Measurements from ENCODE around the gene ANK3.

Gene ANK3

DNA sequence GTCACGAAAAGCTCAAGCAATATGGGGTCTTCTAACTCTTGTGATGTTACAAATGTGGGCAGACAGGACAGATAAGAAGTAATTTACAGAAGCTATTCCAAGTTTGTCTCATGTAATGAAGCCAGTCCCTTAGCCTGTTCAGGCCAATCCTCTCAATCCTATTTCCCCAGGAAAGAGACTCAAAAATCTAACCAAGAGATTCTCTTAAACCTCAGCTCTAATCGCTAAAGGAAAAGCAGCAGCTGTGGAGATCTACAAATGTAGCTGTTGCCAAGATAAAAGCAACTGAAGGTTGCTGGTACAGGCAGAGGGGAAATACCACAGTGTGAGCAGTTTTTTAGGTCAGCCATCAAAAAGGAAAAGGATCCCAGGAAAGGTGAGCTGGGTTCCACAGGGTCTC lies 39.3 kb downstream of the ANK3 start:
- Histone ChIP-seq H3K36me3 (ENCODE audit: control insufficient read depth in 2 of 2, insufficient read depth in 2 of 2, low read length in 2 of 2) (no peaks in the 10 kb centered on the region), H3K4me1 (ENCODE audit: control insufficient read depth in 2 of 2, insufficient read depth in 2 of 2, low read length in 2 of 2) (no peaks in the 10 kb centered on the region), H3K9ac (ENCODE audit: low read depth in 1 of 2, low read length in 2 of 2) (no peak overlapping the region), H3K27ac (ENCODE audit: low read depth in 2 of 2, low read length in 2 of 2) (peak overlapping the region in 1 of 2 donors; percentile 9), H3K9me3 (ENCODE audit: control insufficient read depth in 2 of 2, low read length in 2 of 2) (no peaks in the 10 kb centered on the region), H3K4me3 (ENCODE audit: low read length in 2 of 2) (no peak overlapping the region), H3K27me3 (ENCODE audit: control insufficient read depth in 2 of 2, insufficient read depth in 2 of 2, low read length in 2 of 2) (no peaks in the 10 kb centered on the region)

DNA sequence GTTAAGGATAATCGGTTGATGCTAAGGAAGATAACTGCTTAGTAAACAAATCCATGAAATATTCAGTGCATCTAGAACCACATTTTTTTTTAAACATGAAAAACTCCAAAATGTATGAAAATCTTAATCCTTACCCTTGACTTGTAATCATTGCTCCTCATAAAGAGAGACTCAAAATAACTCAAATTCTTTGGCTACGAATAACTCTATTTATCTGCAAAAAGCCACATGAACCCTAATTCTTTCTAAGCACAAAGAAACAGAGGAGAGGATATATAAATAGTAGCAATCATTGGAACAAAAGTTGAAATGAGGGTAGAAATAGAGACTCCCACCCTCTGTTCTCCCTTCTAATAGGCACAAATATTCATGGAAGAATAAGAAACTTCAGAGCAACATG lies 40.2 kb downstream of the ANK3 start:
- no peaks in the 10 kb centered on the region for H3K4me1 ChIP-seq (ENCODE audit: control insufficient read depth in 2 of 2, insufficient read depth in 2 of 2, low read length in 2 of 2)
- no peak overlapping the region for H3K27ac ChIP-seq (ENCODE audit: low read depth in 2 of 2, low read length in 2 of 2)
- no peaks in the 10 kb centered on the region for H3K27me3 ChIP-seq (ENCODE audit: control insufficient read depth in 2 of 2, insufficient read depth in 2 of 2, low read length in 2 of 2)
- no peak overlapping the region for H3K9ac ChIP-seq (ENCODE audit: low read depth in 1 of 2, low read length in 2 of 2)
- H3K4me3 ChIP-seq (ENCODE audit: low read length in 2 of 2), result no peak overlapping the region
- H3K9me3 ChIP-seq (ENCODE audit: control insufficient read depth in 2 of 2, low read length in 2 of 2), result no peaks in the 10 kb centered on the region
- no peaks in the 10 kb centered on the region for H3K36me3 ChIP-seq (ENCODE audit: control insufficient read depth in 2 of 2, insufficient read depth in 2 of 2, low read length in 2 of 2)

DNA sequence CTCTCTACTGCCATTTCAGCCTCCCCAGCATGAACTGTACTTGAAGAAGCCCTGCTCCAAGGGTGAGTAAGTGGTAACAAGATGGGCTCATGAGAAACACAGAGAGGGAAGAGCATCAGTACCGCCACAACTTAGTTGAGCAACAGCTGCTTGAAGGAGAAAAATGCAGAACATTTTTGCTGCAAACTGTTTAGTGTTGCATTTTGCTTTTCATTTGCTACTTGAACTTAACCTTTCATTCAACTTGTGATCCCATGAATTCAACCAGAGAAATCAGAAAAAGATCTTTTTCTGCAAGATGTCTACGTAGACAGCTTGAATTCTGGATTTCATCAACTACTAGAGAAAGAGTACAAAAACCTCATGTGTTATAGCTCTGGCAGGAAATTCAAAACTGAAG lies 40.7 kb downstream of the ANK3 start:
- H3K36me3 ChIP-seq (ENCODE audit: control insufficient read depth in 2 of 2, insufficient read depth in 2 of 2, low read length in 2 of 2), result no peaks in the 10 kb centered on the region
- H3K27ac ChIP-seq (ENCODE audit: low read depth in 2 of 2, low read length in 2 of 2), result no peak overlapping the region
- H3K4me1 ChIP-seq (ENCODE audit: control insufficient read depth in 2 of 2, insufficient read depth in 2 of 2, low read length in 2 of 2), result no peaks in the 10 kb centered on the region
- no peak overlapping the region for H3K9ac ChIP-seq (ENCODE audit: low read depth in 1 of 2, low read length in 2 of 2)
- H3K27me3 ChIP-seq (ENCODE audit: control insufficient read depth in 2 of 2, insufficient read depth in 2 of 2, low read length in 2 of 2), result no peaks in the 10 kb centered on the region
- H3K9me3 ChIP-seq (ENCODE audit: control insufficient read depth in 2 of 2, low read length in 2 of 2), result no peaks in the 10 kb centered on the region
- H3K4me3 ChIP-seq (ENCODE audit: low read length in 2 of 2), result no peak overlapping the region

DNA sequence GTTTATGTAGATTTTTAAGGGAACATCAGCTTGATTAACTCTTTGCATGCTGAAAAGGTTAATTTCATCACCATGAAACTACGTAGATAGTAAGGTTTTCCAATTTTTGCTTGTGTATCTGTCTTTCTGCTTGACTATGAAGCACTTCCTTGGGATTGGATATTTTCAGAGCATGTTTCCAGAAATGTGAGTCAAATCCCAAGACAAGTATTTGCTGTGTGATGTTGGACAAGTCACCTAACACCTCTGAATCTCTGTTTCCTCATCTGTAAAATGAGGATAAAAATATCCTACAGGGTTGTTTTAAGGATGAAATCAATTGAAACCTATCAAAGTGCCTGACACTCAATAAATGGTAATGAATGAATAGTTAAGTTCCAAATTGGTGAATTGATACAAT lies 42.4 kb downstream of the ANK3 start:
- no peak overlapping the region for H3K9ac ChIP-seq (ENCODE audit: low read depth in 1 of 2, low read length in 2 of 2)
- no peak overlapping the region for H3K27ac ChIP-seq (ENCODE audit: low read depth in 2 of 2, low read length in 2 of 2)
- no peaks in the 10 kb centered on the region for H3K36me3 ChIP-seq (ENCODE audit: control insufficient read depth in 2 of 2, insufficient read depth in 2 of 2, low read length in 2 of 2)
- H3K27me3 ChIP-seq (ENCODE audit: control insufficient read depth in 2 of 2, insufficient read depth in 2 of 2, low read length in 2 of 2), result no peaks in the 10 kb centered on the region
- H3K4me3 ChIP-seq (ENCODE audit: low read length in 2 of 2), result no peak overlapping the region
- no peaks in the 10 kb centered on the region for H3K9me3 ChIP-seq (ENCODE audit: control insufficient read depth in 2 of 2, low read length in 2 of 2)
- no peaks in the 10 kb centered on the region for H3K4me1 ChIP-seq (ENCODE audit: control insufficient read depth in 2 of 2, insufficient read depth in 2 of 2, low read length in 2 of 2)

GRCh38 chr10:60346661-60347060 lies 43.0 kb downstream of the ANK3 start:
- Histone ChIP-seq H3K4me3 (ENCODE audit: low read length in 2 of 2) (no peak overlapping the region), H3K36me3 (ENCODE audit: control insufficient read depth in 2 of 2, insufficient read depth in 2 of 2, low read length in 2 of 2) (no peaks in the 10 kb centered on the region), H3K27me3 (ENCODE audit: control insufficient read depth in 2 of 2, insufficient read depth in 2 of 2, low read length in 2 of 2) (no peaks in the 10 kb centered on the region), H3K4me1 (ENCODE audit: control insufficient read depth in 2 of 2, insufficient read depth in 2 of 2, low read length in 2 of 2) (no peaks in the 10 kb centered on the region), H3K9me3 (ENCODE audit: control insufficient read depth in 2 of 2, low read length in 2 of 2) (no peaks in the 10 kb centered on the region), H3K27ac (ENCODE audit: low read depth in 2 of 2, low read length in 2 of 2) (no peak overlapping the region), H3K9ac (ENCODE audit: low read depth in 1 of 2, low read length in 2 of 2) (no peak overlapping the region)

- H3K36me3 ChIP-seq (ENCODE audit: control insufficient read depth in 2 of 2, insufficient read depth in 2 of 2, low read length in 2 of 2), result no peaks in the 10 kb centered on the region
- no peaks in the 10 kb centered on the region for H3K4me1 ChIP-seq (ENCODE audit: control insufficient read depth in 2 of 2, insufficient read depth in 2 of 2, low read length in 2 of 2)
- H3K27ac ChIP-seq (ENCODE audit: low read depth in 2 of 2, low read length in 2 of 2), result no peak overlapping the region
- H3K27me3 ChIP-seq (ENCODE audit: control insufficient read depth in 2 of 2, insufficient read depth in 2 of 2, low read length in 2 of 2), result no peaks in the 10 kb centered on the region
- H3K9me3 ChIP-seq (ENCODE audit: control insufficient read depth in 2 of 2, low read length in 2 of 2), result no peaks in the 10 kb centered on the region
- H3K4me3 ChIP-seq (ENCODE audit: low read length in 2 of 2), result no peak overlapping the region
- no peak overlapping the region for H3K9ac ChIP-seq (ENCODE audit: low read depth in 1 of 2, low read length in 2 of 2)
Measured at GRCh38 chr10:60343254-60343653, 46.4 kb downstream of the ANK3 start.

DNA sequence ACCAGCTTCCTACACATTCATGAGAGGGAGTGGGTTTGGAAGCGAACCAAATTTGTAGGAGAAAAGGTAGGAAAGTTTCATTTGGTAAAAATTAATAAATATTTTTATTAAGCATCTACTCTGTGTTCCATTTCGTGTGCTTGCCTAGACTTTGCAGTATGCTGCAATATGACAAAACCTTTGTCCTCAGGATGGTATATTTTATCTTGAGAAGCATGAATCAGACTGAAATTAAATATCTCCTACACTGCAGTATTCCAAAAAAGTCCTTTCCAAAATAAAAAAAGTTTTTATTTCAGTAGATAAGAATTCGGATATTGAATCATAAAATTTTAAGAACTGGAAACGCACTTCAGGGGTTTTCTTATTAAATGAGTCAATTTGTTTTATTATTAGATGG lies 47.7 kb downstream of the ANK3 start:
- Histone ChIP-seq H3K4me3 (ENCODE audit: low read length in 2 of 2) (no peak overlapping the region), H3K27ac (ENCODE audit: low read depth in 2 of 2, low read length in 2 of 2) (no peak overlapping the region), H3K36me3 (ENCODE audit: control insufficient read depth in 2 of 2, insufficient read depth in 2 of 2, low read length in 2 of 2) (no peaks in the 10 kb centered on the region), H3K9me3 (ENCODE audit: control insufficient read depth in 2 of 2, low read length in 2 of 2) (no peaks in the 10 kb centered on the region), H3K27me3 (ENCODE audit: control insufficient read depth in 2 of 2, insufficient read depth in 2 of 2, low read length in 2 of 2) (no peaks in the 10 kb centered on the region), H3K9ac (ENCODE audit: low read depth in 1 of 2, low read length in 2 of 2) (no peak overlapping the region), H3K4me1 (ENCODE audit: control insufficient read depth in 2 of 2, insufficient read depth in 2 of 2, low read length in 2 of 2) (peaks cover 0 to under 1% of the 10 kb centered on the region in 2 donors)

DNA sequence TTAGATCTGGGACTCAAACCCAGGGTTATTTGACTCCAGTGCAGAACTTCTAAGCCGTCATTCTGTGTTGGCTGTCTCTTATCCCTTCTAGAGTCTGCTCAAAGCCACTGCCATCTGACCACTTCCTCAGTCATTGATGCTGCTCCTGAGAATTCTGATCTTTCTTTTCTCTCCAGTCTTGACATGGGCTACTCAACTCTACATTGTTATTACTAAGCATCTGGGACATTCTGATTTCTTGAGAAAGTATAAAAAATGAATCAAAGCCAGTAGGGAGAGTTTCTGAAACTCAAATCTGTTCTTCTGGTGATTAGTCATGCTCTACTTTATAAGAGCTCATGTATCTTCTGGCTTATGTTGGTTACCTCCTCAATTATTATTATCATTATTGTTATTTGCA lies 48.7 kb downstream of the ANK3 start:
- H3K4me3 ChIP-seq (ENCODE audit: low read length in 2 of 2), result no peak overlapping the region
- no peak overlapping the region for H3K9ac ChIP-seq (ENCODE audit: low read depth in 1 of 2, low read length in 2 of 2)
- H3K9me3 ChIP-seq (ENCODE audit: control insufficient read depth in 2 of 2, low read length in 2 of 2), result no peaks in the 10 kb centered on the region
- H3K4me1 ChIP-seq (ENCODE audit: control insufficient read depth in 2 of 2, insufficient read depth in 2 of 2, low read length in 2 of 2), result peaks cover 0 to 2% of the 10 kb centered on the region in 2 donors
- no peaks in the 10 kb centered on the region for H3K36me3 ChIP-seq (ENCODE audit: control insufficient read depth in 2 of 2, insufficient read depth in 2 of 2, low read length in 2 of 2)
- no peak overlapping the region for H3K27ac ChIP-seq (ENCODE audit: low read depth in 2 of 2, low read length in 2 of 2)
- no peaks in the 10 kb centered on the region for H3K27me3 ChIP-seq (ENCODE audit: control insufficient read depth in 2 of 2, insufficient read depth in 2 of 2, low read length in 2 of 2)

GRCh38 chr10:60339757-60340156 lies 49.9 kb downstream of the ANK3 start:
- H3K27ac ChIP-seq (ENCODE audit: low read depth in 2 of 2, low read length in 2 of 2), result no peak overlapping the region

DNA sequence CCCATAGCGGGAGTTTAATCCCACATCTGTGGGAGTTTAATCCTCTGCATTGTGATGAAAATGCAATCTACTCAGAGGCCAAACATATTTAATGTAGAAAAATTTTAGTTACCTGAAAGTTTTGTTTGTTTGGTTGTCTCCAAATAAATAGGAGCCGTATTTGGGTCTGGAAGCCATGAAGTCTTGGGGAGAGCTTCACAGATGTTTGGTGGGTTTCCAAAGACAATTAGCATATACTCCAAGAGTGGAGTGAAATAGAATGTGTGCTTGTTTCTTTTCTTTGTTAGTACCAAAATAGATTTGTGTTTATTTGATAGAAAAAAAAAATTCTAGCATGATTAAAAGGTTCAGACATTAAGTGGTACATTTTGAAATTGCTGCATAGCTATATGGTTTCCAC lies 50.9 kb downstream of the ANK3 start:
- H3K27ac ChIP-seq (ENCODE audit: low read depth in 2 of 2, low read length in 2 of 2), result no peak overlapping the region
- H3K4me1 ChIP-seq (ENCODE audit: control insufficient read depth in 2 of 2, insufficient read depth in 2 of 2, low read length in 2 of 2), result peaks cover 0 to 2% of the 10 kb centered on the region in 2 donors
- no peak overlapping the region for H3K4me3 ChIP-seq (ENCODE audit: low read length in 2 of 2)
- H3K9ac ChIP-seq (ENCODE audit: low read depth in 1 of 2, low read length in 2 of 2), result no peak overlapping the region
- no peaks in the 10 kb centered on the region for H3K9me3 ChIP-seq (ENCODE audit: control insufficient read depth in 2 of 2, low read length in 2 of 2)
- H3K36me3 ChIP-seq (ENCODE audit: control insufficient read depth in 2 of 2, insufficient read depth in 2 of 2, low read length in 2 of 2), result no peaks in the 10 kb centered on the region
- no peaks in the 10 kb centered on the region for H3K27me3 ChIP-seq (ENCODE audit: control insufficient read depth in 2 of 2, insufficient read depth in 2 of 2, low read length in 2 of 2)

More at GRCh38 chr10:60339757-60340156, 49.9 kb downstream of the ANK3 start:
- Histone ChIP-seq H3K9me3 (ENCODE audit: control insufficient read depth in 2 of 2, low read length in 2 of 2) (no peaks in the 10 kb centered on the region), H3K27me3 (ENCODE audit: control insufficient read depth in 2 of 2, insufficient read depth in 2 of 2, low read length in 2 of 2) (no peaks in the 10 kb centered on the region), H3K9ac (ENCODE audit: low read depth in 1 of 2, low read length in 2 of 2) (no peak overlapping the region), H3K36me3 (ENCODE audit: control insufficient read depth in 2 of 2, insufficient read depth in 2 of 2, low read length in 2 of 2) (no peaks in the 10 kb centered on the region), H3K4me1 (ENCODE audit: control insufficient read depth in 2 of 2, insufficient read depth in 2 of 2, low read length in 2 of 2) (peaks cover 0 to 2% of the 10 kb centered on the region in 2 donors), H3K4me3 (ENCODE audit: low read length in 2 of 2) (no peak overlapping the region)

GRCh38 chr10:60338002-60338564 lies 51.6 kb downstream of the ANK3 start:
- Histone ChIP-seq H3K36me3 (ENCODE audit: control insufficient read depth in 2 of 2, insufficient read depth in 2 of 2, low read length in 2 of 2) (no peaks in the 10 kb centered on the region), H3K9me3 (ENCODE audit: control insufficient read depth in 2 of 2, low read length in 2 of 2) (no peaks in the 10 kb centered on the region), H3K4me3 (ENCODE audit: low read length in 2 of 2) (no peak overlapping the region), H3K27ac (ENCODE audit: low read depth in 2 of 2, low read length in 2 of 2) (no peak overlapping the region), H3K4me1 (ENCODE audit: control insufficient read depth in 2 of 2, insufficient read depth in 2 of 2, low read length in 2 of 2) (peaks cover 0 to 2% of the 10 kb centered on the region in 2 donors), H3K9ac (ENCODE audit: low read depth in 1 of 2, low read length in 2 of 2) (no peak overlapping the region), H3K27me3 (ENCODE audit: control insufficient read depth in 2 of 2, insufficient read depth in 2 of 2, low read length in 2 of 2) (no peaks in the 10 kb centered on the region)
